OCI-LY1 (cell line): ENCODE measurements around the gene RBM34.

Source experiments
- H2AFZ ChIP-seq: fragments of 200-600 bp; sonication (generic), shearing (Covaris generic); 2 replicates; pipeline ENCODE4 v1.6.0; 2014; ENCODE audit warnings: antibody characterized with exemption, mild to moderate bottlenecking, low read length
- H3F3A ChIP-seq: fragments of 200-600 bp; sonication (generic), shearing (Covaris generic); 2 replicates; pipeline ENCODE4 v1.6.0; 2014; ENCODE audit warnings: mild to moderate bottlenecking, antibody characterized with exemption, low read length, moderate library complexity; ENCODE audit not compliant: insufficient read depth
- H3K27ac ChIP-seq: fragments of 200-600 bp; sonication (generic); 2 replicates; pipeline ENCODE4 v1.5.1; 2014; ENCODE audit warnings: low read length, mixed run types, mild to moderate bottlenecking, low read depth; ENCODE audit not compliant: poor library complexity, severe bottlenecking
- H3K27me3 ChIP-seq: fragments of 200-600 bp; sonication (generic); 2 replicates; pipeline ENCODE4 v1.6.0; 2014; ENCODE audit warnings: antibody characterized with exemption, mild to moderate bottlenecking, low read length, moderate library complexity; ENCODE audit not compliant: insufficient read depth
- H3K36me3 ChIP-seq: fragments of 200-600 bp; sonication (generic); 2 replicates; pipeline ENCODE4 v1.6.1; 2014; ENCODE audit warnings: mild to moderate bottlenecking, antibody characterized with exemption, low read length, moderate library complexity, mixed read lengths; ENCODE audit not compliant: insufficient read depth
- H3K4me1 ChIP-seq: fragments of 200-600 bp; sonication (generic); 2 replicates; pipeline ENCODE4 v1.5.1; 2014; ENCODE audit warnings: mild to moderate bottlenecking, low read length, moderate library complexity; ENCODE audit not compliant: insufficient read depth, severe bottlenecking
- H3K4me2 ChIP-seq: fragments of 200-600 bp; sonication (generic), shearing (Covaris generic); 2 replicates; pipeline ENCODE4 v1.6.1; 2014; ENCODE audit warnings: low read length
- H3K4me3 ChIP-seq: fragments of 200-600 bp; sonication (generic); 2 replicates; pipeline ENCODE4 v1.5.1; 2014; ENCODE audit warnings: low read length, low read depth, mild to moderate bottlenecking, mixed read lengths; ENCODE audit not compliant: poor library complexity, severe bottlenecking
- H3K79me2 ChIP-seq: fragments of 200-600 bp; shearing (Covaris generic); 2 replicates; pipeline ENCODE4 v1.6.1; 2016; ENCODE audit warnings: mixed run types, low read length, mixed read lengths; ENCODE audit not compliant: insufficient read depth
- H3K9ac ChIP-seq: fragments of 200-600 bp; sonication (generic), shearing (Covaris generic); 2 replicates; pipeline ENCODE4 v1.6.1; 2014; ENCODE audit warnings: mild to moderate bottlenecking, low read length, mixed read lengths
- H3K9me2 ChIP-seq: fragments of 200-600 bp; sonication (generic), shearing (Covaris generic); 2 replicates; pipeline ENCODE4 v1.6.1; 2014; ENCODE audit warnings: low read depth, mild to moderate bottlenecking, low read length, mixed read lengths
- H3K9me3 ChIP-seq: fragments of 200-600 bp; shearing (Covaris generic); 2 replicates; pipeline ENCODE4 v1.6.1; 2014; ENCODE audit warnings: low read length, mixed read lengths
- H4K20me1 ChIP-seq: fragments of 200-600 bp; sonication (generic), shearing (Covaris generic); 2 replicates; pipeline ENCODE4 v1.6.0; 2016; ENCODE audit warnings: mild to moderate bottlenecking, low read length; ENCODE audit not compliant: insufficient read depth
- CTCF ChIP-seq: fragments of 200-600 bp; sonication (generic), shearing (Covaris generic); IDR thresholded peaks from 2 replicates; pipeline ENCODE4 v1.5.1; 2017; ENCODE audit warnings: mild to moderate bottlenecking, antibody characterized with exemption, low read length, moderate library complexity, mixed read lengths
- EZH2 ChIP-seq: fragments of 200-600 bp; sonication (generic), shearing (Covaris generic); IDR thresholded peaks from 2 replicates; pipeline ENCODE4 v1.8.0; 2017; ENCODE audit warnings: borderline replicate concordance, mixed run types, mild to moderate bottlenecking, antibody characterized with exemption, low read length, moderate library complexity, mixed read lengths

Gene RBM34

GRCh38 chr1:235106457-235106856 lies 54.6 kb downstream of the RBM34 start:
- H3K9ac ChIP-seq, result no peak overlapping the region
- H3F3A ChIP-seq, result 0 out of 2 replicates have a peak, but pooled peaks cover 8% of the 10 kb centered on the region
- H3K9me3 ChIP-seq, result no peaks in the 10 kb centered on the region
- H2AFZ ChIP-seq, result no peak overlapping the region
- H3K27ac ChIP-seq, result no peak overlapping the region
- H4K20me1 ChIP-seq, result no peaks in the 10 kb centered on the region
- TF ChIP-seq EZH2 (no peak), CTCF (no peak)
- H3K79me2 ChIP-seq, result no peaks in the 10 kb centered on the region
- H3K36me3 ChIP-seq, result peaks cover 45% of the 10 kb centered on the region
- H3K4me1 ChIP-seq, result peaks cover 21% of the 10 kb centered on the region
- H3K9me2 ChIP-seq, result no peaks in the 10 kb centered on the region
- no peaks in the 10 kb centered on the region for H3K27me3 ChIP-seq
- no peak overlapping the region for H3K4me3 ChIP-seq
- no peak overlapping the region for H3K4me2 ChIP-seq

- H3K9ac ChIP-seq, result peak overlapping the region; percentile 28; the same call in 1 of the 2 replicates
- H3K4me2 ChIP-seq, result peak overlapping the region; percentile 79
- H2AFZ ChIP-seq, result no peak overlapping the region
- peaks cover 21% of the 10 kb centered on the region for H3K4me1 ChIP-seq
- H3K9me2 ChIP-seq, result no peaks in the 10 kb centered on the region
- 0 out of 2 replicates have a peak, but pooled peaks cover 4% of the 10 kb centered on the region for H3F3A ChIP-seq
- peak overlapping the region; percentile 81 for H3K27ac ChIP-seq
- H3K27me3 ChIP-seq, result no peaks in the 10 kb centered on the region
- peak overlapping the region; percentile 56 for H3K4me3 ChIP-seq
- H4K20me1 ChIP-seq, result no peaks in the 10 kb centered on the region
- peaks cover 34% of the 10 kb centered on the region for H3K36me3 ChIP-seq
- TF ChIP-seq EZH2 (no peak), CTCF (no peak)
- H3K9me3 ChIP-seq, result no peaks in the 10 kb centered on the region
- H3K79me2 ChIP-seq, result no peaks in the 10 kb centered on the region
Measured at GRCh38 chr1:235105051-235106043, 55.7 kb downstream of the RBM34 start.

GRCh38 chr1:235102993-235103411 lies 58.0 kb downstream of the RBM34 start:
- H3K9ac ChIP-seq, result no peak overlapping the region

More at GRCh38 chr1:235102993-235103411, 58.0 kb downstream of the RBM34 start:
- no peak overlapping the region for H3K4me2 ChIP-seq
- H3F3A ChIP-seq, result no peaks in the 10 kb centered on the region
- H3K27me3 ChIP-seq, result no peaks in the 10 kb centered on the region
- H3K79me2 ChIP-seq, result no peaks in the 10 kb centered on the region
- no peak overlapping the region for H3K4me3 ChIP-seq
- no peaks in the 10 kb centered on the region for H3K9me3 ChIP-seq
- H4K20me1 ChIP-seq, result no peaks in the 10 kb centered on the region
- H2AFZ ChIP-seq, result no peak overlapping the region
- no peak for TF ChIP-seq EZH2
- TF ChIP-seq CTCF, result no peak
- H3K9me2 ChIP-seq, result no peaks in the 10 kb centered on the region
- H3K36me3 ChIP-seq, result peaks cover 10% of the 10 kb centered on the region; the same call in 1 of the 2 replicates
- no peak overlapping the region for H3K27ac ChIP-seq
- peaks cover 29% of the 10 kb centered on the region for H3K4me1 ChIP-seq
